ENCODE measurements around the gene KCNQ5. TPM values are rescaled to one million over a fixed set of nuclear protein-coding genes. Genes with fewer than 3 reads are reported as not detected.

The KCNQ5 gene
- total RNA-seq, 1 donor from 2014 or later, result not detected

GRCh38 chr6:73004231-73004630 is 382.4 kb downstream of the KCNQ5 start:
- Histone ChIP-seq H3K9me3 (ENCODE audit: low read depth) (no peaks in the 10 kb centered on the region), H3K4me3 (no peak overlapping the region), H3F3A (ENCODE audit: low read depth) (no peaks in the 10 kb centered on the region), H4K20me1 (ENCODE audit: low read depth) (no peaks in the 10 kb centered on the region), H3K4me1 (no peaks in the 10 kb centered on the region), H2AFZ (replicated peaks) (no peak overlapping the region), H3K4me2 (no peak overlapping the region), H3K79me2 (ENCODE audit: low read depth) (no peaks in the 10 kb centered on the region), H3K36me3 (no peaks in the 10 kb centered on the region), H3K27me3 (no peaks in the 10 kb centered on the region), H3K27ac (no peak overlapping the region), H3K9ac (no peak overlapping the region)
- Mint-ChIP-seq H3K27me3 (ENCODE audit: insufficient read depth, low read depth) (no peaks in the 10 kb centered on the region), H3K4me3 (no peak overlapping the region), H3K9me3 (peaks cover 4% of the 10 kb centered on the region), H3K36me3 (no peaks in the 10 kb centered on the region), H3K27ac (no peak overlapping the region), H3K4me1 (no peaks in the 10 kb centered on the region)
- TF ChIP-seq EZH2phosphoT487 (IDR thresholded peaks at IDR 0.05), result no peak
- TF ChIP-seq, protein P1, sequence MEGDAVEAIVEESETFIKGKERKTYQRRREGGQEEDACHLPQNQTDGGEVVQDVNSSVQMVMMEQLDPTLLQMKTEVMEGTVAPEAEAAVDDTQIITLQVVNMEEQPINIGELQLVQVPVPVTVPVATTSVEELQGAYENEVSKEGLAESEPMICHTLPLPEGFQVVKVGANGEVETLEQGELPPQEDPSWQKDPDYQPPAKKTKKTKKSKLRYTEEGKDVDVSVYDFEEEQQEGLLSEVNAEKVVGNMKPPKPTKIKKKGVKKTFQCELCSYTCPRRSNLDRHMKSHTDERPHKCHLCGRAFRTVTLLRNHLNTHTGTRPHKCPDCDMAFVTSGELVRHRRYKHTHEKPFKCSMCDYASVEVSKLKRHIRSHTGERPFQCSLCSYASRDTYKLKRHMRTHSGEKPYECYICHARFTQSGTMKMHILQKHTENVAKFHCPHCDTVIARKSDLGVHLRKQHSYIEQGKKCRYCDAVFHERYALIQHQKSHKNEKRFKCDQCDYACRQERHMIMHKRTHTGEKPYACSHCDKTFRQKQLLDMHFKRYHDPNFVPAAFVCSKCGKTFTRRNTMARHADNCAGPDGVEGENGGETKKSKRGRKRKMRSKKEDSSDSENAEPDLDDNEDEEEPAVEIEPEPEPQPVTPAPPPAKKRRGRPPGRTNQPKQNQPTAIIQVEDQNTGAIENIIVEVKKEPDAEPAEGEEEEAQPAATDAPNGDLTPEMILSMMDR (IDR thresholded peaks at IDR 0.05), result no peak
- no peak for TF ChIP-seq EZH2 (IDR thresholded peaks at IDR 0.05)
- no peak for DNase-seq (ENCODE audit: low spot score)

- Histone ChIP-seq H2AFZ (replicated peaks) (no peak overlapping the region), H3K9me3 (ENCODE audit: low read depth) (no peaks in the 10 kb centered on the region), H3K9ac (no peak overlapping the region), H3K27me3 (no peaks in the 10 kb centered on the region), H3K36me3 (no peaks in the 10 kb centered on the region), H3K4me3 (no peak overlapping the region), H3K4me2 (no peak overlapping the region), H3F3A (ENCODE audit: low read depth) (no peaks in the 10 kb centered on the region), H4K20me1 (ENCODE audit: low read depth) (no peaks in the 10 kb centered on the region), H3K4me1 (no peaks in the 10 kb centered on the region), H3K79me2 (ENCODE audit: low read depth) (no peaks in the 10 kb centered on the region), H3K27ac (no peak overlapping the region)
- Mint-ChIP-seq H3K27ac (no peak overlapping the region), H3K9me3 (peaks cover 4% of the 10 kb centered on the region), H3K4me3 (no peak overlapping the region), H3K27me3 (ENCODE audit: insufficient read depth, low read depth) (no peaks in the 10 kb centered on the region), H3K36me3 (no peaks in the 10 kb centered on the region), H3K4me1 (no peaks in the 10 kb centered on the region)
- no peak for DNase-seq (ENCODE audit: low spot score)
- TF ChIP-seq, protein P1 (IDR thresholded peaks at IDR 0.05), result no peak
- TF ChIP-seq EZH2 (IDR thresholded peaks at IDR 0.05), result no peak
- TF ChIP-seq EZH2phosphoT487 (IDR thresholded peaks at IDR 0.05), result no peak
These were observed 383.0 kb downstream of the KCNQ5 start for GRCh38 chr6:73004861-73005260.

DNA sequence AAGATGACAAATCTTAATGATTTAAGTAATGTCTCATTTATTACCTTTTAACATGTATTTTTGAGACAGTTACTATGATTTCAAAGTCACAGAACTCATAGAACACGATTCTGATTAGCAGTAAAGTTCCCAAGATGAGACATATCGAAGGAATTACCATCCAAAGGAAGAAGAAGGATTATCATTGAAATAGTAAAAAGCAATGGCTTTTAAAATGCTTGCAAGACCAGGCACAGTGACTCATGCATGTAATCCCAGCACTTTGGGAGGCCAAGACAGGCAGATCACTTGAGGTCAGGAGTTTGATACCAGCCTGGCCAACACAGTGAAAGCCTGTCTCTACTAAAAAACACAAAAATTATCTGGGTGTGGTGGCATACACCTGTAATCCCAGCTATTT is 384.3 kb downstream of the KCNQ5 start:
- Mint-ChIP-seq H3K36me3 (no peaks in the 10 kb centered on the region), H3K4me1 (no peaks in the 10 kb centered on the region), H3K27ac (no peak overlapping the region), H3K4me3 (no peak overlapping the region), H3K9me3 (peaks cover 4% of the 10 kb centered on the region), H3K27me3 (ENCODE audit: insufficient read depth, low read depth) (no peaks in the 10 kb centered on the region)
- Histone ChIP-seq H3K9ac (no peak overlapping the region), H3K79me2 (ENCODE audit: low read depth) (no peaks in the 10 kb centered on the region), H4K20me1 (ENCODE audit: low read depth) (no peaks in the 10 kb centered on the region), H3F3A (ENCODE audit: low read depth) (no peaks in the 10 kb centered on the region), H3K4me3 (no peak overlapping the region), H3K36me3 (no peaks in the 10 kb centered on the region), H3K4me1 (no peaks in the 10 kb centered on the region), H3K27ac (no peak overlapping the region), H3K4me2 (no peak overlapping the region), H3K9me3 (ENCODE audit: low read depth) (no peaks in the 10 kb centered on the region), H2AFZ (replicated peaks) (no peak overlapping the region), H3K27me3 (no peaks in the 10 kb centered on the region)
- TF ChIP-seq EZH2phosphoT487 (IDR thresholded peaks at IDR 0.05), result no peak
- TF ChIP-seq, protein P1 (IDR thresholded peaks at IDR 0.05), result no peak
- TF ChIP-seq EZH2 (IDR thresholded peaks at IDR 0.05), result no peak
- no peak for DNase-seq (ENCODE audit: low spot score)
